Astrocyte of the spinal cord (primary cell): Measurements from ENCODE around the gene CNOT6.
A peak's percentile ranks its signal among the peaks of the same experiment; 100 is the strongest.
"Not testable (repeated sequence)": the region's sequence is repeated elsewhere in the genome, so short reads cannot be mapped to it uniquely, and the experiment has no call there.

Experiments
- DNase-seq: peaks from one replicate; pipeline ENCODE4 v3.0.0; 2011; ENCODE audit warnings: low read depth, low spot score
- H3K4me3 ChIP-seq: 2 replicates; pipeline ENCODE4 v1.5.1; 2011; ENCODE audit warnings: low read depth, mild to moderate bottlenecking, low read length, moderate library complexity
- in situ Hi-C: cut with HindIII; loops from 2 replicates; pipeline ENCODE4 v1.10.0; 2017; ENCODE audit warnings: low sequenced_read_pairs
- TF ChIP-seq, protein P1 (sequence below): IDR thresholded peaks from 2 replicates; pipeline ENCODE4 v1.5.1; 2012; ENCODE audit warnings: low read depth, mild to moderate bottlenecking, low read length, inconsistent platforms

CNOT6 gene

DNA sequence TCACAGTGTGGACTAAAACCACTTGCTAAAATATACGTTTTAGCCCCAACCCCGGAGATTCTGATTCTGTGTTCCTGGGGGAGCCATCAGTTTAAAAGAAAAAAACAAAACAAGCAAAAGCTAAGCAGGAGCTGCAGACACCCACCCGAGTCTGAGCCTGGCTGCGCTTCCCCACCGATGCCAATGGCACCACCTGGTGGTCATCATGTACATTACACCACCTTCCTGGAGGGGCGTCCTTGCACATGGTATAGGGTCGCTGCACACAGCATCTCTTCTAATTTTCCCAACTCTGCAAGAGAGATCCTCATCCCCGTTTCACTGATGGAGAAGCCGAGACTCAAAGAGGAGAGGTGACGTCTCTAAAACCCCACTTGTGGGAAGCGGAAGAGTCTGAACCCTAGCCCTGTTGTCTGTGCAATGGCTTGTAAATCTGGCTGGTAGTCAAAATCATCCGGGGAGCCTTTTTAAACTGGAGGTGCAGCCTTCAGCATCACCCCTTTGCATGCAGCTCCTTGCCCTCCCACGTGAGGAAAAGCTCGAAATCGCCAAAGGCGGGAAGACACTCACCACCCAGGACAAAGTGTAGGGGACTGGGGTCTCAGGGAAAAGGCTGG lies 23.1 kb upstream of the CNOT6 start:
- in situ Hi-C loops: no loop called here

DNA sequence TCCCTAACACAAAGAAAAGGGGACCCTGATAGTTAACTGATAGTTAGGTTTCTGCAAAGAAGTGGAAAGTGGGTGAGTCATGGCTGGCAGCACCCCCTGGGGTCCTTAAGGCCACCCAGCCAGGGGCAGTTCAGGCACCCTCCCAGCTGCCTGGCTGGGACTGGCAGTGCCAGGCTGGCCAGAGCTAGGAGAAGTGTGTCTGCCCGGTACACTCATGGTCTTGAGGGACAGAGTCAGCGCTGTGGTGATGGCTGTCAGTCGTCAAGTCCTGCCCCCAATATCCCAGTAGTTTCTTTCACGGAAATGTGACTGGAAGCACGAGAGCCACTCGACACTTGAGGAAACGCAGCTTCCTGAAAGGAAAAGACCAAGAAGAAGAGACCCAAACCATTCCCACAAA lies 22.3 kb upstream of the CNOT6 start:
- DNase-seq: no peak
- TF ChIP-seq, protein P1, sequence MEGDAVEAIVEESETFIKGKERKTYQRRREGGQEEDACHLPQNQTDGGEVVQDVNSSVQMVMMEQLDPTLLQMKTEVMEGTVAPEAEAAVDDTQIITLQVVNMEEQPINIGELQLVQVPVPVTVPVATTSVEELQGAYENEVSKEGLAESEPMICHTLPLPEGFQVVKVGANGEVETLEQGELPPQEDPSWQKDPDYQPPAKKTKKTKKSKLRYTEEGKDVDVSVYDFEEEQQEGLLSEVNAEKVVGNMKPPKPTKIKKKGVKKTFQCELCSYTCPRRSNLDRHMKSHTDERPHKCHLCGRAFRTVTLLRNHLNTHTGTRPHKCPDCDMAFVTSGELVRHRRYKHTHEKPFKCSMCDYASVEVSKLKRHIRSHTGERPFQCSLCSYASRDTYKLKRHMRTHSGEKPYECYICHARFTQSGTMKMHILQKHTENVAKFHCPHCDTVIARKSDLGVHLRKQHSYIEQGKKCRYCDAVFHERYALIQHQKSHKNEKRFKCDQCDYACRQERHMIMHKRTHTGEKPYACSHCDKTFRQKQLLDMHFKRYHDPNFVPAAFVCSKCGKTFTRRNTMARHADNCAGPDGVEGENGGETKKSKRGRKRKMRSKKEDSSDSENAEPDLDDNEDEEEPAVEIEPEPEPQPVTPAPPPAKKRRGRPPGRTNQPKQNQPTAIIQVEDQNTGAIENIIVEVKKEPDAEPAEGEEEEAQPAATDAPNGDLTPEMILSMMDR: no peak
- H3K4me3 ChIP-seq: no peak overlapping the region
- in situ Hi-C loops: no loop called here

More for the DNA sequence above, 23.1 kb upstream of the CNOT6 start:
- TF ChIP-seq, protein P1: peak; percentile 92
- DNase-seq: peak; percentile 49
- H3K4me3 ChIP-seq: no peak overlapping the region

DNA sequence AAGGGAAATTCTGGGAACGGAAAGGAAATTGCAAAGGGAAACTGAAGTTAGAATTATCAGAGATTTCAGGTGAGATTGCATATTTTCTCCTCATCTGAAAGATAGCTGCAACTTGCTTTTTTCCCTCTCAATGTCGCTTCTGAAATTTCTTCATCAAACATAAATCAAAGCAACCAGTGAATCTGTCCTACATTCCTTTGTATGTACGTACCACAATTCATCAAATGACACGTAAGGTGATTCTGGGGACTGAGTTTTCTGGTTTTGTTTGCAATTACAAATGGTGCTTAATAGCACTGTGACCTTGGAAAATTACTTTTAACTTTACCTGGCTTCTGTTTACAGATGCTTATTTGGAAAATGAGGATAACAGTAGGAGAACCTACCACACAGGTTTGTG lies 21.9 kb upstream of the CNOT6 start:
- DNase-seq: no peak
- in situ Hi-C loops: no loop called here
- TF ChIP-seq, protein P1: no peak
- no peak overlapping the region for H3K4me3 ChIP-seq

DNA sequence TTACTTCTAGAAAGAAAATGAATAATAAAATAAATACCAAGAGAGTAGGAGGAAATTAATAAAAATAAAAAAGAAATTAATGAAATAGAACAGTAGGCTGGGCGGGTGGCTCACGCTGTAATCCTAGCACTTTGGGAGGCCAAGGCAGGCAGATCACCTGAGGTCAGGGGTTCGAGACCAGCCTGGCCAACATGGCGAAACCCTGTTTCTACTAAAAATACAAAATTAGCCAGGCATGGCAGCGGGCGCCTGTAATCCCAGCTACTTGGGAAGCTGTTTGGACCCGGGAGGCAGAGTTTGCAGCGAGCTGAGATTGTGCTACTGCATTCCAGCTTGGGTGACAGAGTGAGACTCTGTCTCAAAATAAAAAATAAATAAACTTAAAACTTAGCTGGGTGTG lies 20.8 kb upstream of the CNOT6 start:
- in situ Hi-C loops, DNase-seq, H3K4me3 ChIP-seq: not testable (repeated sequence)

DNA sequence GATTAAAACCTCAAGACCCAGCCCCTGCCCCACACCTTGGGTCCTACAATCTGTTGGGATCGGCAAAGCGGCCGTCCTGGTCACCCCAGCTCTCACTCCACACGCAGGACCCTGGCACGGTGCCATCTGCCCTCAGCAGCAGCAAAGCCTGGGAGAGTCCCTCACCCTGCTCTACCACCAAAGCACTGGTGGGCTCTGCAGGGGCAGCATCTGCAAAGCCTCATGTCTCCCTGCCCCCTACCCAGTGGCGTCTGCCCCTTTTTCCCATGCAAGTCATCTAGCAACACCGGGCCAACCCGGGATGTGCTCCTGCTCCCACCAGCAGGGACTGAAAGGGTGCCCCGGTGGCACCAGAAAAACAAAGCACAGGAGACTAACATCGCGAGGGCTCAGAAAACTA lies 19.6 kb upstream of the CNOT6 start:
- H3K4me3 ChIP-seq: no peak overlapping the region
- DNase-seq: no peak
- TF ChIP-seq, protein P1: no peak
- in situ Hi-C loops: no loop called here

DNA sequence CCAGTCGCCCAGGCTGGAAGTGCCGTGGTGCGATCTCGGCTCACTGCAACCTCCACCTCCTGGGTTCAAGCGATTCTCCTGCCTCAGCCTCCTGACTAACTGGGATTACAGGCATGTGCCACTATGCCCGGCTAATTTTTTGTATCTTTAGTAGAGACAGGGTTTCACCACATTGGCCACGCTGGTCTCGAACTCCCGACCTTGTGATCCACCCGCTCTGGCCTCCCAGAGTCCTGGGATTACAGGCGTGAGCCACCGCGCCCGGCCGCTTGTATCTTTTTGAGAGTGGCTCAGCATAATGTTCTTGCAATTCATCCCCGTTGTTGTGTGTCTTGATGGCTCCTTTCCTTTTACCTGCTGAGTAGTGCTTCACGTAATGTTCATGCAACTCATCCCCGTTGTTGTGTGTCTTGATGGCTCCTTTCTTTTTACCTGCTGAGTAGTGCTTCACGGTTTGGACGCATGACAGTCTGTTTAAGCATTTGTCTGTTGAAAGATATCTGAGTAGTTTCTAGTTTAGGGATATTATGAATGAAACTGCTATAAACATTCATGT lies 18.1 kb upstream of the CNOT6 start:
- in situ Hi-C loops, DNase-seq, H3K4me3 ChIP-seq: not testable (repeated sequence)

DNA sequence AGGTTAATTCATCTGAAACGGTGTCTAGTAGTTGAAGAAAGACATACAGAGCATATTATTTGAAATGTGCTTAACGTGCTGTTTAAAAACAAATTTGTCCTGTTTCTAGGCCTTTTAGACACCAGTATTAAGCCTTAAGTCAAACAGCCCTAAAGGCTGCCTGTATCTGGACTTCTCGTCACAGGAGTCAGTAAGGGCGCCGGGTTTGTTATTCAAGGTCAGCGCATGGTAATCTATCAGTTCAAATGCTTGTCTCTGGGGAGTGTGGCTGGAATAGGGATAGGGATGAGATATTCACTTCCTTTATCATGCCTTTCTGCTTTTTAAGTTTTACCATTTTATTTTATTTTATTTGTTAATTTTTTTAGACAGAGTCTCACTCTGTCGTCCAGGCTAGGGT lies 9.4 kb upstream of the CNOT6 start:
- H3K4me3 ChIP-seq: no peak overlapping the region
- no peak for DNase-seq
- TF ChIP-seq, protein P1: no peak
- in situ Hi-C loops: no loop called here

DNA sequence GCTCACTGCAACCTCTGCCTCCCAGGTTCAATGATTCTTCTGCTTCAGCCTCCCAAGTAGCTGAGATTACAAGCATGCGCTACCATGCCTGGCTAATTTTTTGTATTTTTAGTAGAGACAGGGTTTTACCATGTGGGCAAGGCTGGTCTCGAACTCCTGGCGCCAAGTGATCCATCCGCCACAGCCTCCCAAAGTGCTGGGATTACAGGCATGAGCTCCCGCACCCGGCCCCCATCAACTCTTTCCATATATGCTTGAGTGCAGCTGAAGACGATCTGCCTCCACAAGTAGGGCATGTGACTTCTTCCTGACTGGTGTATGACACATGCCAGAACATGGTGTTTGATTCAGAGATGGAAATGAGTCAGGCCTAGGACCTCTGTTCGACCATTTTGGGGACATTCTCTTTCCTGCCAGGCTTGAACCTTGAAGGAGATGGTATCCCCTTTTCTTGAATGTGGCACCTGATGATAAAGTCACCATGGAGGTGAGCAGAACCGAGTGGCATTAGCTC lies 7.5 kb upstream of the CNOT6 start:
- in situ Hi-C loops: no loop called here
- DNase-seq: no peak
- TF ChIP-seq, protein P1: no peak

More for the DNA sequence above, 7.5 kb upstream of the CNOT6 start:
- H3K4me3 ChIP-seq: no peak overlapping the region
